Loucy (cell line): ENCODE data around the gene HOXD11.

Source experiments
- EZH2phosphoT487 ChIP-seq: fragments of 200-600 bp; IDR thresholded peaks from 2 replicates; pipeline ENCODE4 v1.6.1; 2018; ENCODE audit warnings: antibody characterized with exemption, mild to moderate bottlenecking, moderate library complexity, borderline replicate concordance
- TF ChIP-seq, protein P1 (sequence below): fragments of 200-600 bp; sonication (generic); conservative IDR thresholded peaks from 2 replicates; pipeline ENCODE4 v1.5.1; 2014; ENCODE audit warnings: mild to moderate bottlenecking, antibody characterized with exemption, low read length

DNA sequence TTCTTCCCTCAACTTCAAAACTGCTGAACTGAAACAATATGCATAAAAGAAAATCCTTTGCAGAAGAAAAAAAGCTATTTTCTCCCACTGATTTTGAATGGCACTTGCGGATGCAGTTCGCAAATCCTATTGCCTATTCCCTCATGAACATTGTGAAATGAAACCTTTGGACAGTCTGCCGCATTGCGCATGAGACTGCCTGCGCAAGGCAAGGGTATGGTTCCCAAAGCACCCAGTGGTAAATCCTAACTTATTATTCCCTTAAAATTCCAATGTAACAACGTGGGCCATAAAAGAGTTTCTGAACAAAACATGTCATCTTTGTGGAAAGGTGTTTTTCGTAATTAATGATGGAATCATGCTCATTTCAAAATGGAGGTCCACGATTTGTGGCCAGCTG, 30.8 kb downstream of the HOXD11 start:
- TF ChIP-seq, protein P1, sequence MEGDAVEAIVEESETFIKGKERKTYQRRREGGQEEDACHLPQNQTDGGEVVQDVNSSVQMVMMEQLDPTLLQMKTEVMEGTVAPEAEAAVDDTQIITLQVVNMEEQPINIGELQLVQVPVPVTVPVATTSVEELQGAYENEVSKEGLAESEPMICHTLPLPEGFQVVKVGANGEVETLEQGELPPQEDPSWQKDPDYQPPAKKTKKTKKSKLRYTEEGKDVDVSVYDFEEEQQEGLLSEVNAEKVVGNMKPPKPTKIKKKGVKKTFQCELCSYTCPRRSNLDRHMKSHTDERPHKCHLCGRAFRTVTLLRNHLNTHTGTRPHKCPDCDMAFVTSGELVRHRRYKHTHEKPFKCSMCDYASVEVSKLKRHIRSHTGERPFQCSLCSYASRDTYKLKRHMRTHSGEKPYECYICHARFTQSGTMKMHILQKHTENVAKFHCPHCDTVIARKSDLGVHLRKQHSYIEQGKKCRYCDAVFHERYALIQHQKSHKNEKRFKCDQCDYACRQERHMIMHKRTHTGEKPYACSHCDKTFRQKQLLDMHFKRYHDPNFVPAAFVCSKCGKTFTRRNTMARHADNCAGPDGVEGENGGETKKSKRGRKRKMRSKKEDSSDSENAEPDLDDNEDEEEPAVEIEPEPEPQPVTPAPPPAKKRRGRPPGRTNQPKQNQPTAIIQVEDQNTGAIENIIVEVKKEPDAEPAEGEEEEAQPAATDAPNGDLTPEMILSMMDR = no peak
- TF ChIP-seq EZH2phosphoT487 = no peak
